D721Med (cell line): Measurements from ENCODE around the gene TNIP1.

ENCODE experiments used
- DNase-seq: peaks from one replicate; pipeline ENCODE4 v3.0.0; 2011; ENCODE audit warnings: low spot score; ENCODE audit not compliant: insufficient read length
- FAIRE-seq: peaks from 2 replicates; lab custom pipeline; 2011; peaks lifted over from hg19 to GRCh38; lab: Jason Lieb, UNC
- TF ChIP-seq, protein P1 (sequence below): IDR thresholded peaks from 2 replicates; pipeline ENCODE4 v1.5.1; 2012; ENCODE audit warnings: mild to moderate bottlenecking, control low read depth; ENCODE audit not compliant: insufficient read depth; ENCODE audit errors: missing control alignments

Gene TNIP1

DNA sequence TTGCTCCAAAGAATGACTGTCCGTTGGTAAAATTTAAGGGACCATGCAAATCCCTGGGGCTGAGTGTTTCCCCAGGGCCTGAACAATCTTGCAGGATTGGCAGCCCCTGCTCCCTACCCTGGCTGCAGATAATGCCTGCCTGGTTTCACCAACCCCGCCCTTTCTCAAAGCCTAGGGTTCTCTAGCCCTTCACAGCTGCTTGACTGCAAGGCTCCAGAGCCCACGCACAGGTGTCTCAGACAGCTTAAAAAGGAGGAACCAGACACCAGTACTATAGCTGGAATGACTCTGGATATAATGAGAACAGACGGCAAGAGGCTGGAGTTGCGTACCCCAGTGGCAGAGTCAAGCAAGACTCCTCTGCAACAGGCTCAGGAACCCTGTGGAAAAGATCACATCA lies 25.2 kb upstream of the TNIP1 start:
- no peak for FAIRE-seq
- DNase-seq, result no peak
- TF ChIP-seq, protein P1, sequence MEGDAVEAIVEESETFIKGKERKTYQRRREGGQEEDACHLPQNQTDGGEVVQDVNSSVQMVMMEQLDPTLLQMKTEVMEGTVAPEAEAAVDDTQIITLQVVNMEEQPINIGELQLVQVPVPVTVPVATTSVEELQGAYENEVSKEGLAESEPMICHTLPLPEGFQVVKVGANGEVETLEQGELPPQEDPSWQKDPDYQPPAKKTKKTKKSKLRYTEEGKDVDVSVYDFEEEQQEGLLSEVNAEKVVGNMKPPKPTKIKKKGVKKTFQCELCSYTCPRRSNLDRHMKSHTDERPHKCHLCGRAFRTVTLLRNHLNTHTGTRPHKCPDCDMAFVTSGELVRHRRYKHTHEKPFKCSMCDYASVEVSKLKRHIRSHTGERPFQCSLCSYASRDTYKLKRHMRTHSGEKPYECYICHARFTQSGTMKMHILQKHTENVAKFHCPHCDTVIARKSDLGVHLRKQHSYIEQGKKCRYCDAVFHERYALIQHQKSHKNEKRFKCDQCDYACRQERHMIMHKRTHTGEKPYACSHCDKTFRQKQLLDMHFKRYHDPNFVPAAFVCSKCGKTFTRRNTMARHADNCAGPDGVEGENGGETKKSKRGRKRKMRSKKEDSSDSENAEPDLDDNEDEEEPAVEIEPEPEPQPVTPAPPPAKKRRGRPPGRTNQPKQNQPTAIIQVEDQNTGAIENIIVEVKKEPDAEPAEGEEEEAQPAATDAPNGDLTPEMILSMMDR, result no peak

DNA sequence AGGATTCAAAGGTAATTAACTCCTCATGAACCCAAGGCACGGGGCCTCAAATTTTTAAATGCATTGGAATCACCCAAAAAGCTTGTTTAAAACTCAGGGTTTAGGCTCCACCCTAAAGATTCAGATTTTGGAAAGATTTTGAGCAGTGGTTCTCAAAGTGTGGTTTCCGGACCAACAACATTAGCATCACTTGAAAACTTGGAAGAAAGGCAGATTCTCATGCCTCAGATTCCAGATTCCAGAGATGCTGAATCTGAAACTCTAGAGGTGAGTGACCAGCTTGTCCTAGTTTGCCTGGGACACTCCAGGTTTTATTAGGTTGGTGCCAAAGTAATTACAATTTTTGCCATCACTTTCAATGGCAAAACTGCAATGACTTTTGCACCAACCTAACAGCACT lies 24.7 kb upstream of the TNIP1 start:
- FAIRE-seq (no peak), DNase-seq (no peak)
- TF ChIP-seq, protein P1, result no peak

DNA sequence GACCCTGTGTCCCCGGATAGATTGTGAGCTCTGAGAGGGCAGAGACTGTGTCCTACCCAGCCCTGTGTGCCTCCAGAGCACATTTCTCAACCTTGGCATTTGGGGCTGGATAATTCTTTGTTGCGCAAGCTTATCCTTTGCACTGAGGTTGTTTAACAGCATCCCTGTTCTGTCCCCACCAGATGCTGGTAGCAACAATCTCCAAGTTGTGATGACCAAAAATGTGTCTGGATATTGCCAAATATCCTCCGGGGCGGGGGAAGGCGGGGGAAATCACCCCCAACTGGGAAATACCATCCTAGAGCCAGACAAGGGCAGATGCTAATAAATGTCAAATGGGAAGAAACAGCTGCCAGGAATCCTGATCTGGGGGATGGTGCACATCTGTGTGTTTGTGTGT lies 24.0 kb upstream of the TNIP1 start:
- DNase-seq (no peak), FAIRE-seq (no peak)

DNA sequence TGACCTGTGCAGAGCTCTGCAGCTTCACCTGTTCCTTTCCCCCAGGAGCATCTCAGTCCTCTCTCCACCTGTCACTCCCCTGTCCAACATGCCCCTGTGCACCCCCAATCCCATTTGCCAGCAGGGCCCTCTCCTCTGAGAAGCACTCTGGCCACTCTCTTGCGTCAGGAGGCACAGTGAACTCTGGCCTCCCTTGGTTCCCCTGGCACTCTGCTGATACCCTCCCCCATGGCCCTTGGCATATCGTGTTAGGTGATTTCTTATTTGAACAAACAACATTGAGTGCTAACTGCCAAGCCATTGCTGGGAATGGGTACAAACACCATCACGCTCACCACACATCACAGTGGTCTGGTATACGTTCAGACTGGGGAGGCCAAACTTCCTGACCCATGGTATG lies 20.9 kb upstream of the TNIP1 start:
- DNase-seq (no peak), FAIRE-seq (no peak)
- TF ChIP-seq, protein P1, result no peak

More for the DNA sequence above, 24.0 kb upstream of the TNIP1 start:
- TF ChIP-seq, protein P1, result no peak

DNA sequence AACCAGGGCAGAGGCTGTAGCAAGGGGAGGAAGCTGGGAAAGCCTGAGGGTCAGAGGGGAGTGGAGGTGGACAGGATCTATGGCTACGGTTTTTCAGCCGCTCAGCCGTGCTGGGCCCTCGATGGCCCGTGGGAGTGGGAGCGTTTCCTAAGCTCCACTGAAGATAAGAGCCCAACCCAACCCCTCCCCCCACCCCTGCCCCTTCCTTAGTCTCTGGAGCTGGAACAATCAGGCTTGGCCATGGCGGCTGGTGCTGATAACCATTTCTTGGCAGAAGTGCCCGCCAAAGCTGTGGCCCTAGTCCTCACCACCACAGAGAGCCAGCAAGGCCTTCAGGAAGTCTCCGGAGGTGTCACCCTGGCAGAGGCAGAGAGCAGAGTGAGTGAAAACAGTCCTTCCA lies 20.3 kb upstream of the TNIP1 start:
- TF ChIP-seq, protein P1, result no peak
- FAIRE-seq, result no peak

DNA sequence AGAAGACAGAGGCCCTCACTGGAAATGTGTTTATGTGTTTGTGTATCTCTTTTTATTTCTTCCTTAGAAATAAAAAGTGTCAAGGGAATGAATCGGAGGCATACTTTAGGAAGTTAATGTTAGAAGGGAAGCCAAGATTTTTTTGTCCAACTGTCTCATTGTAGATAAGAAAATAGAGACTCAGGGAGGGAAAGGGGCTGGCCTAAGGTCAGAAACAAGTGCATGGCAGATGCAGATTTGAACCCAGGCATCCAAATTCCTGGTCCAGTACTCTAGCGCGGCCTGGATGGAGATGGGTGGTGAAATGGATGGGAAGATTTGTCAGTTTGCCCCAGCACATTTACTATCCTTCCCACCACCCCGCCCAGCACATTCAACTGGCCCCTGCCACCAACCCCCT lies 19.8 kb upstream of the TNIP1 start:
- TF ChIP-seq, protein P1, result no peak
- DNase-seq (no peak), FAIRE-seq (no peak)

More for the DNA sequence above, 20.3 kb upstream of the TNIP1 start:
- DNase-seq, result no peak

DNA sequence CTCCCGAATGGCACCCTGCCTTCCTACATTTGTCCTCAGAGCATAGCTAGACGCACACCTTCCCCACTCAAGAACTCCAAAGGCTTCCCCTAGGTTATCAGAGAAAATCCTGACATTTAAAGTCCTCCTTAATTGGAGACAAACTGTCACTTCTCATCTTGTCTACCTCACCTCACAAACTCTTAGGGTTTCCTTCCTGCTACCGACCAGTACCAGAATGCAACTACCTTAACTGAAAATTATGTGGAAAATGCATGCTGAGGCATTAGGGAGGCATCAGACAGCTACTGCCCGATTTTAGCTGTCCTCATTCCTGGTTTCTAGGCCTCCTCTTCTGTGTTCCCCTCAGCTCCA lies 17.9 kb upstream of the TNIP1 start:
- TF ChIP-seq, protein P1, result no peak
- FAIRE-seq, result no peak
- DNase-seq, result no peak
